Endodermal cell (in vitro differentiated cells): ENCODE measurements around the gene HDAC4. TPM values are rescaled to one million over a fixed set of nuclear protein-coding genes. Genes with fewer than 3 reads are reported as not detected.

Experiments
- DNase-seq: peaks from one replicate; pipeline ENCODE4 v3.0.0-alpha.2; 2017
- H3K27ac ChIP-seq: 2 replicates; pipeline ENCODE4 v1.5.1; 2013; ENCODE audit warnings: mild to moderate bottlenecking, low read depth, low read length, moderate library complexity
- H3K27me3 ChIP-seq: 2 replicates; pipeline ENCODE4 v1.6.1; 2013; ENCODE audit warnings: mild to moderate bottlenecking, low read length, moderate library complexity; ENCODE audit not compliant: insufficient read depth, control insufficient read depth, poor library complexity, severe bottlenecking
- H3K36me3 ChIP-seq: 2 replicates; pipeline ENCODE4 v1.7.0; 2013; ENCODE audit warnings: mild to moderate bottlenecking, low read length, moderate library complexity; ENCODE audit not compliant: control insufficient read depth, insufficient read depth
- H3K4me1 ChIP-seq: one replicate; pipeline ENCODE4 v1.7.0; 2013; ENCODE audit warnings: low read length; ENCODE audit not compliant: control insufficient read depth, insufficient read depth
- H3K4me3 ChIP-seq: 2 replicates; pipeline ENCODE4 v1.5.1; 2013; ENCODE audit warnings: mild to moderate bottlenecking, low read length, moderate library complexity
- H3K9ac ChIP-seq: 2 replicates; pipeline ENCODE4 v1.6.1; 2013; ENCODE audit warnings: mild to moderate bottlenecking, low read length, moderate library complexity; ENCODE audit not compliant: poor library complexity, severe bottlenecking; ENCODE audit errors: extremely low read depth
- H3K9me3 ChIP-seq: 2 replicates; pipeline ENCODE4 v1.6.1; 2013; ENCODE audit warnings: mild to moderate bottlenecking, low read length, moderate library complexity; ENCODE audit not compliant: control insufficient read depth
- H3K27ac Mint-ChIP-seq: 2 replicates; pipeline ENCODE4 v1.8.0; 2020; ENCODE audit warnings: mixed read lengths
- H3K27me3 Mint-ChIP-seq: 2 replicates; pipeline ENCODE4 v1.8.0; 2021; ENCODE audit warnings: mild to moderate bottlenecking, mixed read lengths; ENCODE audit not compliant: insufficient read depth
- H3K36me3 Mint-ChIP-seq: 2 replicates; pipeline ENCODE4 v1.8.0; 2020; ENCODE audit warnings: low read depth, mixed read lengths
- H3K4me1 Mint-ChIP-seq: 2 replicates; pipeline ENCODE4 v1.8.0; 2020; ENCODE audit warnings: mixed read lengths
- H3K4me3 Mint-ChIP-seq: 2 replicates; pipeline ENCODE4 v1.8.0; 2020; ENCODE audit warnings: mild to moderate bottlenecking, moderate library complexity, mixed read lengths
- H3K9me3 Mint-ChIP-seq: 2 replicates; pipeline ENCODE4 v1.8.0; 2020; ENCODE audit warnings: mild to moderate bottlenecking, mixed read lengths
- WGBS, 2 experiments: methylation state at CpG; one replicate each; pipeline versions ENCODE4 v1.1.5 to v1.1.7; 2013; ENCODE audit warnings: missing lambda C conversion rate in 2 of 2, mixed read lengths in 1 of 2; ENCODE audit not compliant: insufficient coverage in 1 of 2, insufficient read length in 1 of 2; 5-methylcytosine and 5-hydroxymethylcytosine counted together
- total RNA-seq, 2 donors: library from RNA; stranded (reverse); fragmentation: NEBNext Ultra II Directional in 1 of 2; extraction: Animal tissue kit (Norgen Biotek cat#: 25700) in 1 of 2; gene quantifications; 2 replicates in 1 of 2; 3 replicates in 1 of 2; pipeline ENCODE4 v1.2.1, GENCODE V29; 2021
- TF ChIP-seq, protein P1 (sequence below): fragments of 200-600 bp; sonication (generic); conservative IDR thresholded peaks from 2 replicates; pipeline ENCODE4 v1.5.0; 2021; ENCODE audit warnings: antibody characterized with exemption, mild to moderate bottlenecking

The HDAC4 gene
- total RNA-seq, 2 donors from 2014 or later, result 45.7 to 51.2 TPM

DNA sequence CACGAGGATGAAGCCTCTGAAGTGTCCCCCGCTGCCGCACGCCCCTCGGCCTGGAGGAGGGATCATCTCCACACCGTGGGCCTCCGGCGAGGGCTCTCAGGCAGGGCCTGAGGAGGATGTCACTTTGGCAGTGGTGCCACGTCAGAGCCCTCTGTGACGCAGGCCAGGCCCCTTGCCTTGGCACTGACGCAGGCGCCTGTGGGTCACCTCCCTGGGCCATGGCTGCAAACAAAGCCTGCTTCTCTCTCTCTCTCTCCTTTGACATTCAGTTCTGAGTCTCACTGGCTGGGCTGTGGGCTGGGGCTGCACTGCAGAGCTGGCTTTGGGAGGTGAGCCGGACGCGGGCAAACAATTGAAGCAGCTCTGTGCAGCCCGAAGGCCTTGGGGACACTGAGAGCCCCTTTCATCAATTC, 279.2 kb downstream of the HDAC4 start:
- H3K36me3 ChIP-seq, result peaks cover 17% of the 10 kb centered on the region
- Mint-ChIP-seq H3K27me3 (no peaks in the 10 kb centered on the region), H3K36me3 (peaks cover 29% of the 10 kb centered on the region), H3K27ac (no peak overlapping the region), H3K4me3 (no peak overlapping the region), H3K9me3 (peaks cover 6% of the 10 kb centered on the region), H3K4me1 (no peaks in the 10 kb centered on the region)
- 83 to 95% methylated on average over 14 to 16 of the region's 16 CpGs for WGBS, 2 experiments
- no peaks in the 10 kb centered on the region for H3K27me3 ChIP-seq
- TF ChIP-seq, protein P1, sequence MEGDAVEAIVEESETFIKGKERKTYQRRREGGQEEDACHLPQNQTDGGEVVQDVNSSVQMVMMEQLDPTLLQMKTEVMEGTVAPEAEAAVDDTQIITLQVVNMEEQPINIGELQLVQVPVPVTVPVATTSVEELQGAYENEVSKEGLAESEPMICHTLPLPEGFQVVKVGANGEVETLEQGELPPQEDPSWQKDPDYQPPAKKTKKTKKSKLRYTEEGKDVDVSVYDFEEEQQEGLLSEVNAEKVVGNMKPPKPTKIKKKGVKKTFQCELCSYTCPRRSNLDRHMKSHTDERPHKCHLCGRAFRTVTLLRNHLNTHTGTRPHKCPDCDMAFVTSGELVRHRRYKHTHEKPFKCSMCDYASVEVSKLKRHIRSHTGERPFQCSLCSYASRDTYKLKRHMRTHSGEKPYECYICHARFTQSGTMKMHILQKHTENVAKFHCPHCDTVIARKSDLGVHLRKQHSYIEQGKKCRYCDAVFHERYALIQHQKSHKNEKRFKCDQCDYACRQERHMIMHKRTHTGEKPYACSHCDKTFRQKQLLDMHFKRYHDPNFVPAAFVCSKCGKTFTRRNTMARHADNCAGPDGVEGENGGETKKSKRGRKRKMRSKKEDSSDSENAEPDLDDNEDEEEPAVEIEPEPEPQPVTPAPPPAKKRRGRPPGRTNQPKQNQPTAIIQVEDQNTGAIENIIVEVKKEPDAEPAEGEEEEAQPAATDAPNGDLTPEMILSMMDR, result no peak
- no peak overlapping the region for H3K4me3 ChIP-seq
- peaks cover 3% of the 10 kb centered on the region for H3K4me1 ChIP-seq
- H3K9ac ChIP-seq, result no peak overlapping the region
- H3K27ac ChIP-seq, result no peak overlapping the region
- no peak for DNase-seq
- H3K9me3 ChIP-seq, result peaks cover 5% of the 10 kb centered on the region

GRCh38 chr2:239120664-239121063, 280.2 kb downstream of the HDAC4 start:
- no peaks in the 10 kb centered on the region for H3K4me1 Mint-ChIP-seq
- 82 to 87% methylated on average over 4 of the region's 4 CpGs for WGBS, 2 experiments
- no peak overlapping the region for H3K27ac Mint-ChIP-seq
- H3K27me3 ChIP-seq, result no peaks in the 10 kb centered on the region
- no peak overlapping the region for H3K4me3 ChIP-seq
- H3K9ac ChIP-seq, result no peak overlapping the region
- H3K4me3 Mint-ChIP-seq, result no peak overlapping the region
- H3K36me3 Mint-ChIP-seq, result peaks cover 21% of the 10 kb centered on the region
- TF ChIP-seq, protein P1, result no peak
- H3K27me3 Mint-ChIP-seq, result no peaks in the 10 kb centered on the region
- H3K36me3 ChIP-seq, result peaks cover 16% of the 10 kb centered on the region
- no peak overlapping the region for H3K27ac ChIP-seq
- no peak for DNase-seq
- H3K4me1 ChIP-seq, result peaks cover 3% of the 10 kb centered on the region
- H3K9me3 ChIP-seq, result peaks cover 5% of the 10 kb centered on the region
- H3K9me3 Mint-ChIP-seq, result peaks cover 6% of the 10 kb centered on the region

- WGBS, 2 experiments, result 94 to 95% methylated on average over 15 to 21 of the region's 21 CpGs
- Histone ChIP-seq H3K9me3 (peaks cover 2% of the 10 kb centered on the region), H3K27ac (no peak overlapping the region), H3K9ac (no peak overlapping the region), H3K27me3 (no peaks in the 10 kb centered on the region), H3K36me3 (peaks cover 5% of the 10 kb centered on the region), H3K4me3 (no peak overlapping the region), H3K4me1 (peaks cover 3% of the 10 kb centered on the region)
- Mint-ChIP-seq H3K27ac (no peak overlapping the region), H3K27me3 (no peaks in the 10 kb centered on the region), H3K9me3 (no peaks in the 10 kb centered on the region), H3K4me3 (no peak overlapping the region), H3K36me3 (peaks cover 11% of the 10 kb centered on the region), H3K4me1 (no peaks in the 10 kb centered on the region)
- DNase-seq, result no peak
- TF ChIP-seq, protein P1, result peak; percentile 26
These were observed 281.3 kb downstream of the HDAC4 start for GRCh38 chr2:239119346-239120126.
